ENCODE results near the gene MGRN1. TPM values are rescaled to one million over a fixed set of nuclear protein-coding genes. Genes with fewer than 3 reads are reported as not detected.
"Not testable (repeated sequence)": the region's sequence is repeated elsewhere in the genome, so short reads cannot be mapped to it uniquely, and the experiment has no call there.

MGRN1 gene
- total and polyA plus RNA-seq, 11 donors: 17.9 to 75.0 (median 38.0) TPM

DNA sequence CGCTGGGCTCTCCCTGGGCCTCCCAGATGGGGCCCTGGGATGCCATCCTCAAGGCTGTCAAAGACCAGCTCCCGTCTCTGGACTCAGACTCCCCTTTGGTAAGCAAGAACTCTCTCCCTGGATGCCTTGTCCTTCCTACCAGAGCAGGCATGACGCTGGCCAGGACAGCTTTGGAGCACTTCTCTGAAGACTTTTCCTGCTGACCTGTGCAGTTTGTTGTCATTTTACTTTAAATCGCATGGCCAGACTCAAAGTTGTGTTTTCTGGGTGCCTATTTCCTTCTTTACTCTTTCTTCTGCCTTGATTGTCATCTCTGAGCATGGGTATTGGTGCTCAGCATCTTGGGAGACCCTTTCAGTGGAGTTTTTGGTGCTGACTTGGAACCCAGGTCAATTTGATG, 111.9 kb downstream of the MGRN1 start:
- Histone ChIP-seq H3K36me3 (no peaks in the 10 kb centered on the region), H3K4me1 (peaks cover 0 to 17% (median 15%) of the 10 kb centered on the region in 12 donors), H3K9me3 (no peaks in the 10 kb centered on the region), H3K27ac (no peak overlapping the region), H3K27me3 (no peaks in the 10 kb centered on the region), H3K4me3 (no peak overlapping the region)
- no peak for DNase-seq
- 80 to 95% (median 91%) methylated on average over 4 of the region's 4 CpGs for WGBS, 4 donors
- no peak for ATAC-seq
- intact Hi-C loops (cut with DNase I): loop anchor here in 3 of 10 donors (10.0 kb wide), 2 partner anchors 138 to 218 kb away; partner anchors contain the start of gene SEC14L5 (in 2 of the 3)
- no peak for TF ChIP-seq POLR2A (IDR thresholded peaks at IDR 0.05)
- TF ChIP-seq, protein P1, sequence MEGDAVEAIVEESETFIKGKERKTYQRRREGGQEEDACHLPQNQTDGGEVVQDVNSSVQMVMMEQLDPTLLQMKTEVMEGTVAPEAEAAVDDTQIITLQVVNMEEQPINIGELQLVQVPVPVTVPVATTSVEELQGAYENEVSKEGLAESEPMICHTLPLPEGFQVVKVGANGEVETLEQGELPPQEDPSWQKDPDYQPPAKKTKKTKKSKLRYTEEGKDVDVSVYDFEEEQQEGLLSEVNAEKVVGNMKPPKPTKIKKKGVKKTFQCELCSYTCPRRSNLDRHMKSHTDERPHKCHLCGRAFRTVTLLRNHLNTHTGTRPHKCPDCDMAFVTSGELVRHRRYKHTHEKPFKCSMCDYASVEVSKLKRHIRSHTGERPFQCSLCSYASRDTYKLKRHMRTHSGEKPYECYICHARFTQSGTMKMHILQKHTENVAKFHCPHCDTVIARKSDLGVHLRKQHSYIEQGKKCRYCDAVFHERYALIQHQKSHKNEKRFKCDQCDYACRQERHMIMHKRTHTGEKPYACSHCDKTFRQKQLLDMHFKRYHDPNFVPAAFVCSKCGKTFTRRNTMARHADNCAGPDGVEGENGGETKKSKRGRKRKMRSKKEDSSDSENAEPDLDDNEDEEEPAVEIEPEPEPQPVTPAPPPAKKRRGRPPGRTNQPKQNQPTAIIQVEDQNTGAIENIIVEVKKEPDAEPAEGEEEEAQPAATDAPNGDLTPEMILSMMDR (IDR thresholded peaks at IDR 0.05): no peak

DNA sequence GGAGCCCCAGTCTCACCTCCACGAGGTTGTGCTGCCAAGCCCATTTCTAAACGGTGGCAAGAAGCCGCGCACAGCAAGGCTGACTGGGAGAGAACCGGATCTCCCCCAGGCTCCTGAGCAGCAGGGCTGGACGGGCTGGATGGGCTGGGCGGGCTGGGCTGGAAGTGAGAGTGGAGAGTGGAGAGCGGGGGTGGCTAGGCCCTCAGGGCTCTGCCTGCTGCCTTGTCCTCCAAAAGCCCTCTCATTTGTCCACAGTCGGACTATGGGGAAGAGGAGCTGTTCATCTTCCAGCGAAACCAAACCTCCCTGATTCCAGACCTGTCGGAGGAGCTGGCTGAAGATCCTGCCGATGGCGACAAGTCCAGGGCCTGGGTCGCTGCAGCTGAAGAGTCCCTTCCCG, 112.9 kb downstream of the MGRN1 start:
- H3K4me1 ChIP-seq: peaks cover 0 to 17% (median 15%) of the 10 kb centered on the region in 12 donors
- no peak overlapping the region for H3K4me3 ChIP-seq
- no peaks in the 10 kb centered on the region for H3K9me3 ChIP-seq
- TF ChIP-seq, protein P1 (IDR thresholded peaks at IDR 0.05): no peak
- TF ChIP-seq POLR2A (IDR thresholded peaks at IDR 0.05): no peak
- intact Hi-C loops (cut with DNase I): loop anchor here in 3 of 10 donors (10.0 kb wide), 2 partner anchors 137 to 217 kb away; partner anchors contain the start of gene SEC14L5 (in 2 of the 3)
- no peak for DNase-seq
- H3K27ac ChIP-seq: no peak overlapping the region
- WGBS, 4 donors: 78 to 83% (median 82%) methylated on average over 7 to 15 of the region's 15 CpGs
- ATAC-seq: no peak
- no peaks in the 10 kb centered on the region for H3K36me3 ChIP-seq
- no peaks in the 10 kb centered on the region for H3K27me3 ChIP-seq

DNA sequence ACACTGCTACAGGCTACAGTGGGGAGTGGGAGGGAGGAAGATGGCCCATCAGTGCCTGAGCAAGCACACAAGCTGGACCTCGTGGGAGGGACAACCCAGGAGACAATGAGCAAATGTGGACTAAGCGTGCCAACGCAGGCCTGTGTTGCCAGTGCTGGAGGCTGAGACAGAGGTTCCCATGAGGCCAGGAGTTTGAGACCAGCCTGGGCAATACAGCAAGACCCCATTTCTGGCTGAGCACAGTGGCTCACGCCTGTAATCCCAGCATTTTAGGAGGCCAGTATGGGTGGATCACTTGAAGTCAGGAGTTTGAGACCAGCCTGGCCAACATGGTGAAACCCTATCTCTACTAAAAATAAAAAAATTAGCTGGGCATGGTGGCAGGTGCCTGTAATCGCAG, 113.7 kb downstream of the MGRN1 start:
- not testable (repeated sequence) for H3K27ac ChIP-seq, ATAC-seq, H3K4me3 ChIP-seq, H3K27me3 ChIP-seq, H3K9me3 ChIP-seq, DNase-seq, H3K36me3 ChIP-seq
- peaks cover 0 to 17% (median 8%) of the 10 kb centered on the region in 12 donors for H3K4me1 ChIP-seq
- 74 to 81% (median 78%) methylated on average over 5 of the region's 5 CpGs for WGBS, 4 donors
- intact Hi-C loops (cut with DNase I): loop anchor here in 3 of 10 donors (10.0 kb wide), 2 partner anchors 136 to 216 kb away; partner anchors contain the start of gene SEC14L5 (in 2 of the 3)

Small RNA genes within 50 kb of the gene (microRNA-seq; reads per million reads assigned to microRNA genes)
- gene MIR6769A: 0 to 0.13 (median 0) reads per million in 4 donors

Other genes starting within 250 kb of the MGRN1 start
- gene CORO7, start 208.2 kb upstream of the MGRN1 start, total RNA-seq: 10 to 100 TPM in 5 of 9 donors, 1 to 10 TPM in 4; 7.2 to 39.7 (median 10.1) TPM
- gene CORO7, start 208.2 kb upstream of the MGRN1 start, polyA plus RNA-seq: 10 to 100 TPM in 1 of 2 donors, 1 to 10 TPM in 1; 9.7 to 12.8 TPM
- gene DNAJA3, start 199.0 kb upstream of the MGRN1 start, total RNA-seq: 10 to 100 TPM; 47.5 to 88.4 (median 59.7) TPM
- gene DNAJA3, start 199.0 kb upstream of the MGRN1 start, polyA plus RNA-seq: 10 to 100 TPM; 47.4 to 81.8 TPM
- gene NMRAL1, start 150.2 kb upstream of the MGRN1 start, total RNA-seq: 10 to 100 TPM; 12.0 to 47.5 (median 23.4) TPM
- gene NMRAL1, start 150.2 kb upstream of the MGRN1 start, polyA plus RNA-seq: 10 to 100 TPM; 25.4 to 28.0 TPM
- 100 to 1,000 TPM in 5 of 9 donors, 10 to 100 TPM in 4; 60.6 to 250 (median 117) TPM for gene HMOX2, start 148.4 kb upstream of the MGRN1 start, total RNA-seq
- gene HMOX2, start 148.4 kb upstream of the MGRN1 start, polyA plus RNA-seq: 100 to 1,000 TPM; 113 to 245 TPM
- gene CDIP1, start 86.1 kb upstream of the MGRN1 start, total RNA-seq: 10 to 100 TPM; 44.6 to 51.1 (median 46.4) TPM
- gene CDIP1, start 86.1 kb upstream of the MGRN1 start, polyA plus RNA-seq: 10 to 100 TPM; 33.3 to 44.6 TPM
- under 1 TPM in 7 of 9 donors, not detected in 2; 0.05 to 0.19 (median 0.15) TPM for gene C16orf96, start 68.5 kb upstream of the MGRN1 start, total RNA-seq
- gene C16orf96, start 68.5 kb upstream of the MGRN1 start, polyA plus RNA-seq: under 1 TPM; 0.01 to 0.04 TPM
- gene UBALD1, start 9.9 kb upstream of the MGRN1 start, total RNA-seq: 10 to 100 TPM in 8 of 9 donors, 1 to 10 TPM in 1; 9.1 to 38.9 (median 18.7) TPM
- 10 to 100 TPM; 23.7 to 33.9 TPM for gene UBALD1, start 9.9 kb upstream of the MGRN1 start, polyA plus RNA-seq
- gene NUDT16L1, start 68.7 kb downstream of the MGRN1 start, total RNA-seq: 10 to 100 TPM; 33.1 to 65.2 (median 46.4) TPM
- gene NUDT16L1, start 68.7 kb downstream of the MGRN1 start, polyA plus RNA-seq: 10 to 100 TPM; 47.5 to 51.0 TPM
- 10 to 100 TPM in 2 of 9 donors, 1 to 10 TPM in 7; 5.1 to 12.5 (median 8.6) TPM for gene ANKS3, start 109.4 kb downstream of the MGRN1 start, total RNA-seq
- gene ANKS3, start 109.4 kb downstream of the MGRN1 start, polyA plus RNA-seq: 10 to 100 TPM in 1 of 2 donors, 1 to 10 TPM in 1; 9.8 to 12.7 TPM
- gene DNAAF8, start 109.7 kb downstream of the MGRN1 start, total RNA-seq: 1 to 10 TPM in 3 of 9 donors, under 1 TPM in 6; 0.34 to 3.4 (median 0.70) TPM
- gene DNAAF8, start 109.7 kb downstream of the MGRN1 start, polyA plus RNA-seq: 1 to 10 TPM; 1.7 TPM
- gene ZNF500, start 142.3 kb downstream of the MGRN1 start, total RNA-seq: 10 to 100 TPM in 1 of 9 donors, 1 to 10 TPM in 8; 4.8 to 11.6 (median 6.5) TPM
- 1 to 10 TPM; 5.7 to 7.1 TPM for gene ZNF500, start 142.3 kb downstream of the MGRN1 start, polyA plus RNA-seq
- gene SEPTIN12, start 163.5 kb downstream of the MGRN1 start, total RNA-seq: under 1 TPM in 1 of 9 donors, not detected in 8; 0.32 TPM
- gene SEPTIN12, start 163.5 kb downstream of the MGRN1 start, polyA plus RNA-seq: not detected
- gene SMIM22, start 170.5 kb downstream of the MGRN1 start, total RNA-seq: not detected
- gene SMIM22, start 170.5 kb downstream of the MGRN1 start, polyA plus RNA-seq: not detected
- 100 to 1,000 TPM in 4 of 9 donors, 10 to 100 TPM in 5; 58.4 to 167 (median 95.0) TPM for gene ROGDI, start 177.8 kb downstream of the MGRN1 start, total RNA-seq
- gene ROGDI, start 177.8 kb downstream of the MGRN1 start, polyA plus RNA-seq: 100 to 1,000 TPM in 1 of 2 donors, 10 to 100 TPM in 1; 43.4 to 134 TPM
- 10 to 100 TPM; 54.3 to 96.6 (median 75.8) TPM for gene GLYR1, start 222.5 kb downstream of the MGRN1 start, total RNA-seq
- gene GLYR1, start 222.5 kb downstream of the MGRN1 start, polyA plus RNA-seq: 10 to 100 TPM; 51.3 to 67.2 TPM
- 10 to 100 TPM; 25.0 to 77.9 (median 32.7) TPM for gene UBN1, start 222.7 kb downstream of the MGRN1 start, total RNA-seq
- gene UBN1, start 222.7 kb downstream of the MGRN1 start, polyA plus RNA-seq: 10 to 100 TPM; 20.3 to 34.2 TPM